Mesothelial cell of epicardium (in vitro differentiated cells): Measurements from ENCODE around the gene UBAP1. TPM values are rescaled to one million over a fixed set of nuclear protein-coding genes. Genes with fewer than 3 reads are reported as not detected.
A peak's percentile ranks its signal among the peaks of the same experiment; 100 is the strongest.

ENCODE experiments used
- DNase-seq, 2 experiments: peaks; one replicate each; pipeline ENCODE4 v3.0.0; 2021; ENCODE audit warnings: low spot score in 2 of 2; ENCODE audit not compliant: unreplicated experiment in 2 of 2
- H3K27ac Mint-ChIP-seq: 2 replicates; pipeline ENCODE4 v1.8.0; 2021; ENCODE audit warnings: mixed read lengths
- H3K27me3 Mint-ChIP-seq: 2 replicates; pipeline ENCODE4 v1.8.0; 2021; ENCODE audit warnings: low read depth, mixed read lengths
- H3K36me3 Mint-ChIP-seq: 2 replicates; pipeline ENCODE4 v1.8.0; 2021; ENCODE audit warnings: mixed read lengths
- H3K4me1 Mint-ChIP-seq: 2 replicates; pipeline ENCODE4 v1.8.0; 2021; ENCODE audit warnings: mixed read lengths
- H3K4me3 Mint-ChIP-seq: 2 replicates; pipeline ENCODE4 v1.8.0; 2021; ENCODE audit warnings: mild to moderate bottlenecking, moderate library complexity, mixed read lengths
- H3K9me3 Mint-ChIP-seq: 2 replicates; pipeline ENCODE4 v1.8.0; 2021; ENCODE audit warnings: mixed read lengths
- CTCF ChIP-seq: fragments of 200-600 bp; sonication (generic); IDR thresholded peaks from one replicate; pipeline ENCODE4 v1.5.0; 2021; ENCODE audit warnings: antibody characterized with exemption; ENCODE audit not compliant: unreplicated experiment
- total RNA-seq: library from RNA; stranded (reverse); gene quantifications from 3 replicates; pipeline ENCODE4 v1.2.1, GENCODE V29; 2021

The UBAP1 gene
- total RNA-seq, 1 donor from 2014 or later = 38.0 TPM

GRCh38 chr9:34197756-34198711, 19.2 kb downstream of the UBAP1 start:
- Mint-ChIP-seq H3K36me3 (peaks cover 12% of the 10 kb centered on the region), H3K4me1 (no peaks in the 10 kb centered on the region), H3K9me3 (no peaks in the 10 kb centered on the region), H3K27me3 (no peaks in the 10 kb centered on the region), H3K27ac (no peak overlapping the region), H3K4me3 (no peak overlapping the region)
- TF ChIP-seq CTCF = no peak
- DNase-seq = no peak

GRCh38 chr9:34200092-34200491, 21.2 kb downstream of the UBAP1 start:
- Mint-ChIP-seq H3K9me3 (no peaks in the 10 kb centered on the region), H3K27me3 (no peaks in the 10 kb centered on the region), H3K4me3 (no peak overlapping the region), H3K4me1 (no peaks in the 10 kb centered on the region), H3K36me3 (peaks cover 10% of the 10 kb centered on the region), H3K27ac (peak overlapping the region; percentile 58)
- TF ChIP-seq CTCF = no peak
- no peak for DNase-seq

GRCh38 chr9:34203275-34203991, 24.6 kb downstream of the UBAP1 start:
- TF ChIP-seq CTCF = no peak
- Mint-ChIP-seq H3K27ac (peak overlapping the region; percentile 48), H3K4me3 (no peak overlapping the region), H3K27me3 (no peaks in the 10 kb centered on the region), H3K4me1 (no peaks in the 10 kb centered on the region), H3K9me3 (peaks cover 5% of the 10 kb centered on the region), H3K36me3 (peaks cover 6% of the 10 kb centered on the region)
- DNase-seq = no peak

GRCh38 chr9:34203992-34204635, 25.3 kb downstream of the UBAP1 start:
- Mint-ChIP-seq H3K4me3 (no peak overlapping the region), H3K4me1 (no peaks in the 10 kb centered on the region), H3K36me3 (peaks cover 7% of the 10 kb centered on the region), H3K27ac (no peak overlapping the region), H3K9me3 (peaks cover 5% of the 10 kb centered on the region), H3K27me3 (no peaks in the 10 kb centered on the region)
- no peak for DNase-seq
- TF ChIP-seq CTCF = no peak

- DNase-seq = no peak
- H3K36me3 Mint-ChIP-seq = peaks cover 16% of the 10 kb centered on the region
- TF ChIP-seq CTCF = no peak
- H3K4me3 Mint-ChIP-seq = no peak overlapping the region
- H3K27me3 Mint-ChIP-seq = no peaks in the 10 kb centered on the region
- no peak overlapping the region for H3K27ac Mint-ChIP-seq
- peaks cover 8% of the 10 kb centered on the region for H3K9me3 Mint-ChIP-seq
- no peaks in the 10 kb centered on the region for H3K4me1 Mint-ChIP-seq
These were observed 26.3 kb downstream of the UBAP1 start for GRCh38 chr9:34205102-34205501.
